GM19468 (cell line): Measurements from ENCODE around the gene BCKDHB.
"Not testable (repeated sequence)": the region's sequence is repeated elsewhere in the genome, so short reads cannot be mapped to it uniquely, and the experiment has no call there.

Experiments
- ATAC-seq: cut with Tn5 transposase; IDR thresholded peaks from one replicate; pipeline ENCODE4 v1.9.1; 2021; ENCODE audit warnings: mild to moderate bottlenecking, moderate library complexity, moderate number of reproducible peaks; ENCODE audit not compliant: unreplicated experiment; ENCODE audit errors: extremely low read depth

The BCKDHB gene

DNA sequence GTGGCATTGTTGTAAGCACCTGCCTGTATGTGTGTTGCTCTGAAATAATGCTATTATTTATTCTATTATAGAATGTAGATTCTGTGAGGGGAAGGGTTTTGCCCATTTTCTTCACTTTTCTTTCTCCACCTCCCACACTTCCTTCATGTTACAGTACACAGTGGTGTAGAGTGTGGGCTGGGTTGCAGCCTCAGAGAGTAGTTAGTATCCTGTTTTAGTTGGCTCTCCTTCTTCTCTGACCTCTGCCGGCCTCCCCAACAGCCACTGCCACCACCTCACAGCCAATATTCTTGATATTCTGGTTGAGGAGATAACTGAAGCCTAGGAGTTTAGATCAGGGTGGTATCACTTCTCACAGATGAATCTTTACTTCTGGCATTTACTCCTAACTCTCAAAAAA, 143.4 kb downstream of the BCKDHB start:
- no peak for ATAC-seq

DNA sequence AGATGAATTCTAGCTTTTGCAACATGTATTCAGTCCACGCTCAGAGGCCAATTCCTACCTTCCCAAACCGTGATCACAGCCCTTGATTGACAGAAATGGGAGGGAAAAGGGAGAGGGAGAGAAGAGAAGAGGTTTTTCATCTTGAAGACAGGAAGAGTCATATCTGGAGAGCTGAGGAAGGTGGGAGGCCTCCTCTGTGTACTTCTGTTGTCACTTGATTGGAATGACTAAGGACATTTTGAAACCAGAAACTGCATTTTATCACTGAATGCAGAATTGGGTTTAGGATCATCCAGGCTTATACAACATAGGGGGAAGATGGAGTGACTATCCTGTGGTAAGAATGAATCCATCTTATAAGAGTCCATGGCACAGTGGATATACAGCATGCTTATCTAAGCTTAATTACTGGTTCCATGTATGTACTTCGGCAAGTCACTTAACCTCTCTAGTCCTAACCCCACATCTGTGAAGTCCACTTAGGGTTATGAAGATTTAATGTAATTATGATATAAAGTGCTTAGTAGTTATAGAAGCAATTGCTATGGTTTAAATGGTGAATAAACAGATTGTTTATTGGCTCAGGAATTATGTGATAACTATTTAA, 144.0 kb downstream of the BCKDHB start:
- ATAC-seq = no peak

DNA sequence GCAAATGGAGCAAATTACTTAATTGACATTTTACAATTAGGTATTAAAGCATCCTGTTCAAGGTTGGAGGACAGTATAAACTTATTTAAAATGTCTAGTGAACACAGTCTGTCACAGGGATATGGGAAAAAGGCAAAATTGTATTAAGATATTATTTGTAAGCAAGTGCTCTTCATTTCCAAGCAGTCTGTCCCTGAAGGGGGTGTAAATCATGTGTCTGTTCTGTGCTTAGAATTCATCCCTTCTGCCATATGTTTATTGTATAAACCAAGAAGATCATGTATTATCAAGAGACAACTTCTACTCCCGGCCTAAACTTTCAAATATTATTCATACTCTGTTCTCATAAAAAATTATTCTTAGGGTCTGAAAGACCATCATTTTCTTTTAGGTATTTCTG, 144.8 kb downstream of the BCKDHB start:
- ATAC-seq = no peak

DNA sequence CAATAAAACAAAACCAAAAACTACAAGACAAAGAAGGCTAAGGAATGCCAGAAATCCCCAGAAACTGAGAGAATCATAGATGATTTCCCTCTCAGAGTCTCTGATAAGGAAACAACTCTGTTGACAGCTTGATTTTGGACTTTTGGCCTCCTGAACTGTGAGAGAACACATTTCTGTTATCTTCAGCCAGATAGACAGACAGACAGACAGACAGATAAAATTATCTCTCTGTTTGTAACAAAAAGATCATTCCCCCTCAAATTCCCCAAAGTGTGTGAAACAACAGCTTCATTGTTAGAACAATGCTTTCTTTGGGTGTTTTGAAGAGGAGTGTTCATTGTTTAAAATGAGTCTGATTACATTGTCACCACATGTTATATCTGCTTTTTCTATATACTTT, 148.2 kb downstream of the BCKDHB start:
- no peak for ATAC-seq

DNA sequence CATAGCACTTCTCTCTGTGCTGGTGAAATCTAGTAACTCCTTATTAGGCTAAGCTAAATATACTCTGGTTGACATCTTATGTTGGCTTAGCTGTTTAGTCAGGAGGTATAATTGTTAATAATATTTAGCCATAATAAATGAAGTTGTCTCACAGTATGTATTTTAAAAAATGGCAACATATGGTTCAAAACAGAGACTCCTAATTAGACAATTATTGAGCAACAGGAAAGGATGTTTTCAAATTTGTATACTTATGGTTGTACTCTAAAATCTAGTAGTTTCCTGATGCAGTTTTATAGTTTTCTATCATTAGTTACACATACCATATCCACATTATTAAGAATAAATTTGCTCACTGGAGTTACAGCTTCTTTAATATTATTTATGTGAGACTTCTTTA, 150.2 kb downstream of the BCKDHB start:
- ATAC-seq = no peak

DNA sequence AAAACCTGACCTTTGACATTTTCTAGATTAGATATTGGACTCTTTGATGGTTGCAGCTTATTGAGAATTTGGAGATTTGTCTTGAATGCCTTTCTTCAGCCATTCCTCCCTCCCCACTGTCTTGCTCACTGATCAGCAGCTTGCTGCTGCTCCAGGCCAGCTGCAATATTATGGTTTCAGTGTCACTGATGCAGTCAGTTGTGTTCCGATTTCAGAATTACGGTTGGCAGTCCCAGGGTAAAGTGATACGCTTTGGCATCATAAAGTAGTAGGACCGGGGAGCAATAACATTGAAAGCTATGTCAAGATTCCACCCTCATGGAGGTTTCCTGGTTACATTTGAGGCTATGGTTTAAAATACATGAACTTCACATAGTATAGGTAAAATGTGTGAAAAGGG, 152.6 kb downstream of the BCKDHB start:
- ATAC-seq = no peak

DNA sequence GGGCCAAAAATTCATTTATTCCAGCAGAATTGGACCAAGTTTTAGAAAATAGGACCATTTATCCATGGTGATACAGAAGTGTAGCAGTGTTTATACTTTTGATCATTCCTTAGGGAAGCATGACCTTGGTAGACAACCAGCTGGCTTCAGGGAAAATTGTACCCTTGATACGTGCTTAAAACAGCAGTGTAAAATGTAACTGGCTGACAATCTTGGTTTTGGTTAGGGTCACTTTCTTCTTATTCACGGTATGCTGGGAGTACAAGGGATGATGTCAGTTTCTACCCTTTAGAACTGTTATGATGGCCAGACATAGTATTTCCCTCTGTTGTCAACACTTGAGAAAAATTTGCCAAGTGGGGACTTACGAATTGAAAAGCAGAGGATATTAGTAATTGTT, 157.1 kb downstream of the BCKDHB start:
- no peak for ATAC-seq

GRCh38 chr6:80268865-80269730, 162.6 kb downstream of the BCKDHB start:
- no peak for ATAC-seq

DNA sequence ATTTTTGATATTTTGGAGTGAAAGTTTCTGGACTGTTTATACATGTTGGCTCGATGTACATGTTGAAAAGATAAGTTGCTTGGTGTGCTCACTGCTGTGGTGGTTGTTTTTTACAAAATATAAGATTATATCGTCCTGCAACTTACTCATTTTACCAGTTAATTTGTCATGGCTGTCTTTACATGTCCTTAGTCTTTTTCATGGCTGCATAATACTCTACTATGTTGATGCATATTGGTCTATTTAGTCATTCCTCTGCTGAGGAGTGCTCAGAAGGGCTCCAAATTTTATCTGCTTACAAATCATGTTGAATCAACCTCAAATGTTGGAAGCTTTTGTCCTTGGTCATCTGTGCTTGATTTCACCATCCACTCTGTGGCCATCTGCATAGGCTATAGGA, 164.6 kb downstream of the BCKDHB start:
- ATAC-seq = no peak

GRCh38 chr6:80272988-80273387, 166.5 kb downstream of the BCKDHB start:
- ATAC-seq = no peak

- ATAC-seq = no peak
Measured at GRCh38 chr6:80276861-80277260, 170.4 kb downstream of the BCKDHB start.

- ATAC-seq = no peak
Measured at GRCh38 chr6:80277501-80277900, 171.0 kb downstream of the BCKDHB start.

GRCh38 chr6:80280262-80281010, 174.0 kb downstream of the BCKDHB start:
- no peak for ATAC-seq

- no peak for ATAC-seq
Measured at GRCh38 chr6:80282913-80283554, 176.6 kb downstream of the BCKDHB start.

DNA sequence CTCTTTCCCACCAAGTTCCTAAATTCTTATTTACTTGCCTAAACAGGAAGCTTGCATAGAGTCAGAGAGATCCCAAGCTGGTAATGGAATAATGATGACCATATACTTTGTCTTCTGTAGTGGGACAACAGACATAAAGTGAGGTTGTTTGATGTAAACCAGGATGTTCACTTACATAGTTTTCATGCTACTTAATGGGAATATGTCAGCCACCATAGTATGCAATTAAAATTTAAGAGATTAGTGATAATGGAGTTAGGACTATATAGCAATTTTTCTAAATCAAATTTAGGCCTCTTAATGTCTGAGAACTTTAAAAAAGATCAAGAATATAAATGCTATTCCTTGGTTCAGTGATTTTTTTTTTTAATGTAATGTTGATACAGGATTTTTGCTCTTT, 180.6 kb downstream of the BCKDHB start:
- ATAC-seq = no peak

DNA sequence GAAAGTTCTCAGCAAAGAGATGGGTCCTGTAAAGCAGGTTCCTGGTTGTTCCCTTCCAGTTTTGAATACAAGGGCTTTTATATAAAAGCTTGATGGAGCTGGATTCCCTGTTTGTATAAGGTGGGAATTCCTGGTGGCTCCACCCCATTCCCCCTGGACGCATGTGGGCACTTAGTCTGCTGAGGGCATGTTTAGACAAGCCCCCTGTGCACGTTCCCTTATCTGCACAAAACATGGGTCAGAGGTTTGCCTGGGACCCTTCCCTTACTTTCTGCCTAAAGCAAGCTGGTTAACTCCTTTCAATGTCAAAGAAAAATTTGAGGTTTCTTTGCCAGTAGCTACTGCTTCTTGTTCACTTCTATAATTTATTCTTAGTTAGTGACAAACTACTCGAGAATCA, 181.1 kb downstream of the BCKDHB start:
- no peak for ATAC-seq

- ATAC-seq = no peak
Measured at GRCh38 chr6:80289727-80290126, 183.3 kb downstream of the BCKDHB start.

DNA sequence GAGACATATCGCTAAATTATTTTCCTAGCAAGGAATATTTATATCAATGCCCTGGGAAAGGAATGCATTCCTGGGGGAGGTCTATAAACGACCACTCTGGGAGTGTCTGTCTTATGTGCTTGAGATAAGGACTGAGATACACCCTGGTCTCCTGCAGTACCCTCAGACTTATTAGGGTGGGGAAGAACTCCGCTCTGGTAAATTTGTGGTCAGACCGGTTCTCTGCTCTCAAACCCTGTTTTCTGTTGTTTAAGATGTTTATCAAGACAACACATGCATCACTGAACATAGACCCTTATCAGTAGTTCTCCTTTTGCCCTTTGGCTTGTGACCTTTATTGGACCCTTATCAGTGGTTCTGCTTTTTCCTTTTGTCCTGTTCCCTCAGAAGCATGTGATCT, 188.1 kb downstream of the BCKDHB start:
- not testable (repeated sequence) for ATAC-seq

DNA sequence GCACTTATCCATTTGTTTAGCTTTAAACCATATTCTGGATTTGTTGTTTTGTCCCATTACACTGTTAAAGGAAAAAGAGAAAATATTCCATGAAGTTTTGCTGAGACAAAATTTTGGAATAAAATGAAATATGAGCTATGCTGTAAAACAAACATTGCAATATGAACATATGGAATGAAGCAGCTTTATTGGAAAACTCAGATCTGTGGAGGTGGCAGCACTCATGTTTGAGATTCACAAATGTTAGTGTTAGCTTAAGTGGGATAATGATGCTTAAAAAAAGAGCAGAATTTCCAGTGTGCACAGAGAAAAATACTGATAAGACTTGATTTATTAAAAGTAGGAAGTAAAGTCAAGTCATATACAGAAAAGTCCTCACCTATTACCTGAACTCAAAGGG, 196.2 kb downstream of the BCKDHB start:
- no peak for ATAC-seq

GRCh38 chr6:80304014-80304413, 197.5 kb downstream of the BCKDHB start:
- ATAC-seq = no peak

DNA sequence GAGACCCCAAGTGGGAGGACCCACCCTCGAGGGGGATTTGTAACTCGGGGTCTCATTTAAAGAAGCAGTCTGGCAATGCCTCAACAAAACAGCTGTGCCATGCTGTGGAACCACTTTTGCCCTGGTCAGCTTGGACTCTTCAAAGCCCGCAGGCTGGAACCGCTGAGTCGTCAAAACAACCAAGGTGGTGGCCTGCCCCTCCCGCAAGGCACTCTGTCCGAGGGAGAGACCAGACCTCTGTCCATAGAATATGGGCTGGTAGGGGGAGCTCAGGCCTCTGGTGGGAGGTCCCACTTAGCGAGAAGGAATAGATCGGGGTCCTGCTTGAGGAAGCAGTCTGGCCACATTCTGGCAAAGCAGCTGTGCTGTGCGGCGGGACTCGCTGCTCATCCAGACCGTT, 208.1 kb downstream of the BCKDHB start:
- no peak for ATAC-seq
